Mucosa of stomach (tissue), 1 donor: ENCODE results near the gene CCDC88B.

Experiments
- H3K27me3 ChIP-seq: one replicate; pipeline ENCODE4 v1.7.0; 2013; ENCODE audit warnings: mild to moderate bottlenecking, low read length; ENCODE audit not compliant: control insufficient read depth, insufficient read depth
- H3K36me3 ChIP-seq: one replicate; pipeline ENCODE4 v1.7.0; 2013; ENCODE audit warnings: low read length; ENCODE audit not compliant: control insufficient read depth, insufficient read depth
- H3K4me1 ChIP-seq: one replicate; pipeline ENCODE4 v1.7.0; 2013; ENCODE audit warnings: mild to moderate bottlenecking, low read length; ENCODE audit not compliant: control insufficient read depth, insufficient read depth
- H3K4me3 ChIP-seq: one replicate; pipeline ENCODE4 v1.7.0; 2013; ENCODE audit warnings: low read length
- H3K9ac ChIP-seq: one replicate; pipeline ENCODE4 v1.7.0; 2013; ENCODE audit warnings: mild to moderate bottlenecking, low read length, moderate library complexity
- H3K9me3 ChIP-seq: one replicate; pipeline ENCODE4 v1.7.0; 2013; ENCODE audit warnings: mild to moderate bottlenecking, low read length, moderate library complexity; ENCODE audit not compliant: control insufficient read depth
- donor health status: Pancreatic carcinoma.

CCDC88B gene

DNA sequence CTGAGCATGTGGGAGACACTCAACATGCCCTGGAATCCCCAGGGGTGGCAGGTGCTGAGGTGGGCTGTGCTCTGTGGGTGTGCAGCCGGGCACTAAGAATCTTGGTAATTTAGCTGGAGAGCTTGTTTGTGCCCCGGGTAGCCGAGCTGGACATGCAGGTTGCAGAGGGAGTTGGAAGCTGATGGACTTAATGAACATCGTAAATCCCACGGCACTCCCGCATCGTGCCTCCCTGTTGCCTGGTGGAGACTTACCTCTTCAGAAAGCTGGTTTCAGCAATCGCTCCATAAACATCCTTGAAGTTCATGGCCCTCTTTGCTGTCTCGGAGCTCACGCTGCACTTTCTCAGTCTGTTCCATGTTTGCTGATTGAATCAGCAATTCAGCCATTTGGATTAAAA is 48.9 kb downstream of the CCDC88B start:
- Histone ChIP-seq H3K9me3 (no peaks in the 10 kb centered on the region), H3K9ac (no peak overlapping the region), H3K27me3 (peaks cover under 1% of the 10 kb centered on the region), H3K36me3 (no peaks in the 10 kb centered on the region), H3K4me1 (peaks cover 6% of the 10 kb centered on the region), H3K4me3 (no peak overlapping the region)

DNA sequence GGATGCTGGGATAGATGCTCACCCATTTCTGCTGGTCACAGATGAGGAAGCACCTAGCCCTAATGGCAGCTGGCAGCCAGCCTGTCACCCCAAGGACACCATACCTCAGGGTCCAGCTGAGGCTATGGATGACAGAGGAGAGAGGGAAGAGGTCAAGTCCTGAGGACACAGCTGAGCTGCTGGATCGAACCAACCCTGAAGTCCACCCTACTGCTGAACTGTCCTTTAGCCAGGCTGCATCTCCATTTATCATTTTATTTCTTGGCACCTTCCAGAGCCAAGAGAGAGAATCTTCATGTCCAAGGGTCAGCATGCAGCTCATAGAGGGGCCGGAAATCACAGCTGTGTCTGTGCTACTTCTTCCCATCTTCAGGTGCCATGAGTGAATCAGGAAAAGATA is 49.8 kb downstream of the CCDC88B start:
- H3K27me3 ChIP-seq = no peaks in the 10 kb centered on the region

DNA sequence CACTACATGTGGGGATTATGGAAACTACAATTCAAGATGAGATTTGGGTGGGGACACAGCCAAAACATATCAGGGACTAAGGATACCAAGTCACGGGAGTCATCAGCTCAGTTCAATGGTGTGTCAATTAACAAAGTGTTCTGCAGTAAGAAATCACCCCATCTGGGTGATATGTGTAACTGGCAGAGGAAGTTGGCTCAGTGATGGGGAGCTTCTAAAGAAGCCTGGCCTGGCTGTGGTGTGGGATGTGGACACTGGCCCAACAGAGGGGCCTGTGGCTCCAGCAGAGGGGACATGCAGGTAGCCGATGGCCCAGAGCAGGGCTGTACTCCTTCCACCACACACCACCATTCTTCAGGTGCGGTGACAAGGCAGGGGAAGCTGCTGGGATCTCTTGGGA is 50.6 kb downstream of the CCDC88B start:
- H3K9me3 ChIP-seq = no peaks in the 10 kb centered on the region
- no peaks in the 10 kb centered on the region for H3K4me1 ChIP-seq
- H3K36me3 ChIP-seq = no peaks in the 10 kb centered on the region
- H3K4me3 ChIP-seq = no peak overlapping the region
- H3K9ac ChIP-seq = no peak overlapping the region
- no peaks in the 10 kb centered on the region for H3K27me3 ChIP-seq

More for the DNA sequence above, 49.8 kb downstream of the CCDC88B start:
- H3K9ac ChIP-seq = no peak overlapping the region
- H3K9me3 ChIP-seq = no peaks in the 10 kb centered on the region
- no peak overlapping the region for H3K4me3 ChIP-seq
- no peaks in the 10 kb centered on the region for H3K4me1 ChIP-seq
- H3K36me3 ChIP-seq = no peaks in the 10 kb centered on the region

DNA sequence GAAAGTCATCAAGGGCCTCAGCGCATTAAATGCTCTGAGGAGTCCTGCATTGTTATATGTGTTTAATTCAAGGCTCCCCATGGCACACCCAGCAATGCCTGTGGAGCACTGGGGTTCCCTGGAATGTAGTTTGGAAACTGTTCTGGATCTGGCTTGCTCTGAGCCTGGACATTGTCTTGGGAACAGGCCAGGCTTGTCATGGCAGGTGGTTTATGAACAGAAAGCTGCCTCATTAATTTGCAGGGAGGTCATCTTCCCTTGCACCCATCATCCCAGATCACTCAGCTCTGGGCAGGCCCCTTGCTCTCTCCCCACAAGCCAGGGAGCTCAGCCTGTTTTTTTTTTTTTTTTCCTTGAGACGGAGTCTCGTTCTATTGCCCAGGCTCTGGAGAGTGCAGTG is 51.8 kb downstream of the CCDC88B start:
- H3K4me1 ChIP-seq = no peaks in the 10 kb centered on the region
- H3K27me3 ChIP-seq = no peaks in the 10 kb centered on the region
- H3K9ac ChIP-seq = no peak overlapping the region
- no peaks in the 10 kb centered on the region for H3K36me3 ChIP-seq
- H3K4me3 ChIP-seq = no peak overlapping the region
- no peaks in the 10 kb centered on the region for H3K9me3 ChIP-seq

DNA sequence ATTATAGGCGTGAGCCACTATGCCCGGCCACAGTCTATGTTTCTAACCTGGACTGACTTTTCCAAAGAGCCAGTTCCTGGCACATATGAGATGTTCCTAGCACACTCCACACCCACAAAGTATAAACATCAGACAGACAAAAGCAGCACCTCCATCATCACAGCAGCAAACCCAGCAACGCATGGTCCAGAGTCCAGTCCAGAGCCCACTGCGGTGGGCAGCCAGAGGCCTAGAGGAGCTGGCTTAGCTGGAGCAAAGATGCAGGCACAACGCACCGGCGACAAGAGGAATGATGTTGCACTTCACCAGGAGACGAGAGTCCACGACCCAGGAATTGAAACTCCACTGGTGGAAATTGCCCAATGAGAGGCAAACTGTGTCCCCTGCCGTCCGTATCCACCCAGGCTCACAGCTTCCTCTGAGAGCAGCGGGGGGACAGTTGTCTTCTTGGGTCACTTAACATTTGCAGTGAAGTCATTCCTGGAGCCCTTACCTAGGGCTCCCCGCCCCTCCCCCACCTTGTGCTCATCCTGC is 55.6 kb downstream of the CCDC88B start:
- H3K36me3 ChIP-seq = no peaks in the 10 kb centered on the region
- H3K4me1 ChIP-seq = peaks cover 9% of the 10 kb centered on the region
- peaks cover 4% of the 10 kb centered on the region for H3K27me3 ChIP-seq
- no peak overlapping the region for H3K4me3 ChIP-seq
- no peak overlapping the region for H3K9ac ChIP-seq
- no peaks in the 10 kb centered on the region for H3K9me3 ChIP-seq

DNA sequence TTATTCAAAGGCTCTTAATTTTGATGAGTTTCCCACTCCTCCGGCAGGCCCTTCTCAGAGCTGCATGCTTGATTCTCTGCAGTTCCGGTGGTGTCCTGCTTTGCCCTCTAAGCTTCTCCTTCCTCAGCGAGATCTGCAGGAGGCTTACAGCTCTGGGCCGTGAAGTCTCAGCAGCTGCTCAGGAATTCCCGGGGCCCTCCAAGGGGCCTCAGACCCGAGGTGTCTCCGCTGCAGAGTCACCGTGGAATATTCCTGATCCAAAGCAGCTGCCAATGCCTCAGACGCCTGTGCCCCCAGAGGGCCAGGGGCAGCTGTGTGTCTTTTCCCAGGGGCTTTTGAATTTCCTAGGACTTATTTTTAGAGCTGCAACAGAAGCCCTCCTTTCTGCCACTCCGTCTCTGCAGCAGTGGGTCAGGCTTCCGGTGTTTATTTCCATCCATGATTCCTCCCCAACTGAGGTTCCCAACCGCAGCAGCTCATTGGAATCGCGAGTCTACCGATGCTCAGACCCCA is 56.1 kb downstream of the CCDC88B start:
- Histone ChIP-seq H3K9ac (no peak overlapping the region), H3K4me1 (peaks cover 12% of the 10 kb centered on the region), H3K4me3 (no peak overlapping the region), H3K36me3 (no peaks in the 10 kb centered on the region), H3K27me3 (peaks cover 4% of the 10 kb centered on the region), H3K9me3 (no peaks in the 10 kb centered on the region)

DNA sequence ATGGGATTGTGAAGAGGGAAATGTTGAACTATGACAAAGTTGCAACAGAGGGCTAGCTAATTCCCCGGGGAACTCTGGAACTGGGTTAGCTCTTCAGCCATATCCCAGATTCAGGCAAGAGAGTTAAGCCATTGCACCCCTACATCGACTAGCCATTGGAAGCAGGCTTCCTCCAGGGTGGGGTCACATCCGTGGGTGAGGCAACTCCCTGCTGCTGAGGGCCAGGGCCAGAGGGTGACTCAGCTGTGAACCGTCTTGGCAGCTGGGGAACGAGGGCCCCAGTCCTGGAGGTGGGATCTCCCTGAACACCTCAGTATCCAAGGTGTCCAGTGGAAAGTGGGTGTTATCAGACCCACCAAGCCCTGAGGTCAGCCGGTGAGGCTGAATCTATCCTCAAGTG is 60.1 kb downstream of the CCDC88B start:
- no peak overlapping the region for H3K9ac ChIP-seq
- H3K9me3 ChIP-seq = no peaks in the 10 kb centered on the region
- peaks cover 4% of the 10 kb centered on the region for H3K27me3 ChIP-seq
- peaks cover 12% of the 10 kb centered on the region for H3K4me1 ChIP-seq
- H3K4me3 ChIP-seq = no peak overlapping the region
- no peaks in the 10 kb centered on the region for H3K36me3 ChIP-seq

DNA sequence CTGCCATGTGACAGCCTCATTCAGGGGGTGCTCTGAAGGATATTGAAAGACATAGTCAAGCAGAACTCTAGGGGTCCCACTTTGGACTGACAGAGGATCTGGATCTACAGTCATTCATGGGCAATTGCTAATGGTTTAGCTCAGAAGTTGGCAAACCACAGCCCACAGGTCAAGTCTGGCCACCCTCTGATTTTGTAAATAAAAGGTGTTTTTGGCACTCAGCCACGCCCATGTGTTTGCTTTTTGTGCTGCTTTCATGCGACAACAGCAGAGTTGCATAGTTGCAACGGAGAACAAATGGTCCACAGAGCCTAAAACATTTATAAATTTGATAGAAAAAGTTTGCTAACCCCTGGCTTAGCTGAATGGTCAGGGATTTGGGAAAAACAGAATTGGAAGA is 60.7 kb downstream of the CCDC88B start:
- no peaks in the 10 kb centered on the region for H3K9me3 ChIP-seq
- peaks cover 4% of the 10 kb centered on the region for H3K27me3 ChIP-seq
- no peak overlapping the region for H3K4me3 ChIP-seq
- H3K4me1 ChIP-seq = peaks cover 12% of the 10 kb centered on the region
- no peak overlapping the region for H3K9ac ChIP-seq
- H3K36me3 ChIP-seq = no peaks in the 10 kb centered on the region

DNA sequence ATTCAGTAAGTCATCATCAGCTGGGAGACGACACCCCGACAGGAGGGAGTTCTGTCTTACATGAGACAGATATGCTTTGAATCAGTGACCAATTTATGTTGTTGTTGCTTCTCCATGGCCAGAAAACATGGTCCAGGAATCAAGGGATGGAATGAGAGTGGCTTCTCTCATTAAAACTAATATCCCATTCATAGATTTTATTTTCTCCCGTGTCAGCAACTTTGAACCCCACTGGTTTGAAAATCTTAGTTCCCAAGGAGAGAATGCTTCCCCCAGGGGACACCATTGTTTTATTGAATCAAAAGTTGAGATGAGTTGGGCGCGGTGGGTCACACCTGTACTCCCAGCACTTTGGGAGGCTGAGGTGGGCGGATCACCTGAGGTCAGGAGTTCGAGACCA is 61.8 kb downstream of the CCDC88B start:
- Histone ChIP-seq H3K9me3 (no peaks in the 10 kb centered on the region), H3K4me3 (no peak overlapping the region), H3K4me1 (peaks cover 12% of the 10 kb centered on the region), H3K9ac (no peak overlapping the region), H3K27me3 (peaks cover 4% of the 10 kb centered on the region), H3K36me3 (no peaks in the 10 kb centered on the region)

DNA sequence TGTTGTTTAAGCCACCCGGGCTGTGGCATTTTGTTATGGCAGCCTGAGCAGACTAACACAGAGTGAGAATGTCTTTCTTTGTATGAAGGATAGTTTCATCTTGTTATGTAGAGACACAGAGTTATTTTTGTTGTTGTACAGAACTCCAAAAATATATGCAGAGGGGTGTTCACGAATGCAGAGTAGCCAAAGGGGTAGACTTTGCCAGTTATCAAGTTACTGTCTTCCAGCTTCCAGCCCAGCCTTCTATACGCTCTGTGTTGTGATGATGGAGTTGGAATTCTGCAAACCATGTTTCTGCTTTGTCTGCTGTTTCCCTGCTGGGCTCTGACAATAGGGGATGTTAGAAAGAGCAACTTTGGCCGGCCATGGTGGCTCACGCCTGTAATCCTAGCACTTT is 63.1 kb downstream of the CCDC88B start:
- Histone ChIP-seq H3K36me3 (no peaks in the 10 kb centered on the region), H3K4me1 (peaks cover 12% of the 10 kb centered on the region), H3K4me3 (no peak overlapping the region), H3K9me3 (no peaks in the 10 kb centered on the region), H3K27me3 (peaks cover 4% of the 10 kb centered on the region), H3K9ac (no peak overlapping the region)

DNA sequence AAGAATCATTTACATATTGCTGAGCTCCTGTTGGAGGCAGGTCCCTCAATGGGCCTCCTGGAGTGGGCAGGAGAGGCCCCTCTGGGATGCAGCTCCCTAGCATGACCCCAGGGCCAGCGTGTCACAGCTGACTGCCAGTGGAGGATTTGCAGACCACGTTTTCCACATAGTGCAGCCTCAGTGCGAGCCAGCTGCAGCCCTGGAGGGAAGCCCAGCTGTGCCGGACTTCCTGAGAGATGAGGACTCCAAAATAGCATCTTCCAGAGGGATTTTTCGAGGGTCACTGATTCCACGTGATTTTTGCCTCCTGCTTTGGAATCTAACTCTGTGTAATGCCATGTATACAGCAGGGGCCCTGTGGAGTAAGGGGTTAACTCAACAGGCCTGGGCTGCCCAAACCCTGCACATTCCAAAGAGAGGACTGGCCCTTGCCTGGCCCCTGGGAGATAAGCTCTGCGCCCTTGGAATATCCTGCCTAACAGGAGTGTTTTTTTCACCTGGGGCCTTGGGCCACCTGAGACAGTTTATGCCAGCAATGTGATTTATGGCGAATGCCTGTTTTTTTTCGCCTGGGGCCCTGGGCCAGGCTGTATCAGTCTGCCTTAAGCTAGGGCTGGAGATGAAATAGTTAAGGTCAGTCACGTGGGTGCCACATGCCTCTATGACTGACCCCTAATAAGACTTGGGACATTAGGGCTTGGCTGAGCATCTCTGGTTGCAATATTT is 66.4 kb downstream of the CCDC88B start:
- H3K9me3 ChIP-seq = no peaks in the 10 kb centered on the region
- no peak overlapping the region for H3K9ac ChIP-seq
- H3K36me3 ChIP-seq = no peaks in the 10 kb centered on the region
- H3K4me3 ChIP-seq = no peak overlapping the region
- H3K4me1 ChIP-seq = no peaks in the 10 kb centered on the region
- H3K27me3 ChIP-seq = peaks cover 6% of the 10 kb centered on the region
